ENCODE data around the gene CLEC4G.

CLEC4G gene

GRCh38 chr19:7691497-7691896, 40.4 kb downstream of the CLEC4G start:
- DNase-seq, result no peak

GRCh38 chr19:7690779-7691258, 41.1 kb downstream of the CLEC4G start:
- DNase-seq, result no peak

- no peak for DNase-seq
Measured at GRCh38 chr19:7689165-7689564, 42.7 kb downstream of the CLEC4G start.

GRCh38 chr19:7687177-7687576, 44.7 kb downstream of the CLEC4G start:
- no peak for DNase-seq

DNA sequence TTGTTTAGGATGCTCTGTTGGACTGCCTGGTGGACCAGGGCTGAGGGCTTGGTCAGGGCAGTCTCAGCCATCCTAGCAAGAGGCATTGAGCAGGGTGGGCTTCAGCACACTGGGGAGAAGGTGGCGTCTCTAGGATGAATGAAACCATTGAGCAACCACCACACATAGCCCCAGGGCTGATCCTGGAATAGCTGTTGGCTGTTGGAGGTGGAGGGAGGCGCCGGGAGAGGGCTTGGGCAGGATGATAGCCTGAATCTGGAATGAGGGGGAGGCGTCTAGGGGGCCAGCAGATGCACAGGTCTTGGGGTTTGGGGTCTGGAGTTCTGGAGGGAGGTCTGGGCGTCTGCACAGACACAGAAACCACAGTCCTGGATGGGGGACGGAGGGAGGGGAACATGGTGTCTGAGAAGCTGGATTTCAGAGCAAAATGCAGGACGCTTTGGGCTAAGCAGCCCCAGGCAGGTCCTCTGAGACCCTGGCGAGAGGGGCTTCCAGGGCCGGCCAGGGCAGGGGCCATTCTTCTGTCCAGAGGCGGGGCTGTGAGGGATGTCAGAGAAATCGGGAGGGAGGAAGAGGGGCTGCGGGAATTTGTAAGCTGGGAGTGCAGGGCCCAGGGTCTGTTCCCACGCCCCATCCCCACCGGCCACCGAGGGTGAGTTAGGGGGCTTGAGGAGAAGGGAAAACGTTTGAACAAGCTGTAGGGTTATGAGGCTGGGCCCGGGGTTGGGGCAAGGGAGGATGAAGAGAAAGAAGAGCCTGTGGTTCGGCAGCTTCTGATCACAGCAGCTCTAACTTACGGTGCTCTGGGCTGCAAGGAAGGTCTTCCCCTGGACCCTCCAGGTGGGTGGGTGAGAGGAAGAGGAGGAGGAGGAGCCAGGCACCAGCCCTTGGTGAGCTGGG, 46.1 kb downstream of the CLEC4G start:
- no peak for DNase-seq

DNA sequence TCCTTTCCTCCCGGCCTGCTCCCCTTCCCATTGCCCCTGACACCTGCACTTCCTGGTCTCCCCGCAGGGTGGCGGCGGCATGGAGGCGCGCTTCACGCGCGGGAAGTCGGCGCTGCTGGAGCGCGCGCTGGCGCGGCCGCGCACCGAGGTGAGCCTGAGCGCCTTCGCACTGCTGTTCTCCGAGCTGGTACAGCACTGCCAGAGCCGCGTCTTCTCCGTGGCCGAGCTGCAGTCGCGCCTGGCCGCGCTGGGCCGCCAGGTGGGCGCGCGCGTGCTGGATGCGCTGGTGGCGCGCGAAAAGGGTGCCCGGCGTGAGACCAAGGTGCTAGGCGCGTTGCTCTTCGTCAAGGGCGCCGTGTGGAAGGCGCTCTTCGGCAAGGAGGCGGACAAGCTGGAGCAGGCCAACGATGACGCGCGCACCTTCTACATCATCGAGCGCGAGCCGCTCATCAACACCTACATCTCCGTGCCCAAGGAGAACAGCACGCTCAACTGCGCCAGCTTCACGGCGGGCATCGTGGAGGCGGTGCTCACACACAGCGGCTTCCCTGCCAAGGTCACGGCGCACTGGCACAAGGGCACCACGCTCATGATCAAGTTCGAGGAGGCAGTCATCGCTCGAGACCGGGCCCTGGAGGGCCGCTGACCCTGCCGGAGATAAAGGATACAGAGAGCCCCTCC, 49.6 kb downstream of the CLEC4G start:
- no peak for DNase-seq

DNA sequence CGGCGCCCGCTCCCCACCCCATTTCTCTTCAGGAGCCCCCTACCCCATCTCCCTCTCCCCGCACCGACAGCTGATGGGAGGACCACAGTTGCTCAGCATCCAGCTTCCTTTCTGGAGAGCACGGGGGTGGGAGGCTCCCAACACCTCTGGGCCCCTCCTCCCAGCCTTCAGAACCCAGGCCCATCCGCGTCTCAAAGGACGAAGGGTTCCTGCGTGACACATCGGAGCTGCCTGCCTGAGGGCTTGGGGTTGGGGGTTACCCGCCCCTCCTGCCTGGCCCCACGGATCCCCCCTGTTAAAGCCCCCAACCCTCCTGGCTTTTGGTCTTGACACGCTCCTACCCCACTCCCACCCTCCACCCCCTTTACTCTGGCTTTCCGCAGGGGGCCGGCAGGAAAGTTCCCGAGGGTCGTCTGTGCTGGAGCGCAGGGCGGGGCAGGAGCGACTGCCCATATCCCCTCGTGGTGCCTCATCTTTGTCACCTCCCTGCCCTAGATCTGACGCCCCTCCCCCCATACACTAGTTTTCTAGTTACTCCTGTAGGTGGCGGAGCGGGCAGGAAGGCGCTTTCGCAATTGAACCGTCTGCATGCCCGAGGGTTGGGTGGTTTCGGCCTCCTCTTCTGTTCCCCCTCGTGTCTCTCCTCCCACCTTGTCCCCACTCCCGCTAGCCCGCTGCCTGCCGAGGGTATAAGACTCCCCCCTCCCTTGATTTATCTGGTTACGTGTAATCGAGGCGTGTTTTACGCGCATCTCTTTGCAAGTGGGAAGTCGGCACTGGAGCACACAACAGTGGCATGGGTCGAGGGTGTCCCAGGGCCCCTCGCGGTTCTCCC, 50.4 kb downstream of the CLEC4G start:
- peak; percentile 79 for DNase-seq

GRCh38 chr19:7680606-7681339, 51.1 kb downstream of the CLEC4G start, which contains the start of gene TRAPPC5:
TSS of gene TRAPPC5 (plus strand) at chr19:7680833. CDS start at chr19:7682254, 1,421 bp downstream.
- DNase-seq, result peak; percentile 88

DNA sequence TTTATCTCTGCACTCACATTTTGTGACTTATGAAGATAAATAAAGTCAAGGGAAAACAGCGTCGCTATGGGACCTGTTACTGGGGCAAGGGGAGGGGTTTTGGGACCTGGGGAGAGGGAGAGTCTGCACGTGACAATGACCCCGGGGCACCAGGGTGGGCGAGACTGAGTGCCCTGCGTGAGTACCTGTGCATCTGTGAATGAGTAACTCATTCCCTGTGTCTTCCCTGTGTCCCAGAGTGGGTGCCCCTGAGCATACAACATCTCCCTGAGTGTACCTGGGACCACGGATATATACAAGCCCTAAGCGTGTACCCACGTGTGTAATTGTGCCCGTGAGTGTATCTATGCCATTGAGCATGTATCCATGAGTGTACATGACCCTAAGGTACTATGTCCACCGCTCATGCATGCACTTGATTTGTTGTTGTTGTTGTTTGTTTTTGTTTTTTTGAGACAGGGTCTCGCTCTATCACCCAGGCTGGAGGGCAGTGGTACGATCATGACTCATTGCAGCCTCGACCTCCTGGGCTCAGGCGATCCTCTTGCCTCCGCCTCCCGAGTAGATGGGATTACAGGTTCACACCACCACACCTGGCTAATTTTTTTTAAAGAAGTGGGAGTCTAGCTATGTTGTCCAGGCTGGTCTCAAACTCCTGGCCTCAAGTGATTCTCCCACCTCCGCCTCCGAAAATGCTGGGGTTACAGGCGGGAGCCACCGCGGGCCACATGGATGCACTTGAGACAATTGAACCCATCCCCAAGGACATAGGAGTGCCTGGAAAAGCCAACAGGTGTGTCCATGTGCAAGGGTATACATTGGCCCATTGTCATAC, 51.9 kb downstream of the CLEC4G start:
- no peak for DNase-seq

GRCh38 chr19:7678971-7679751, 52.7 kb downstream of the CLEC4G start:
- DNase-seq, result no peak

All from left hindlimb (tissue), 1 donor.